Femur (tissue), 1 donor: ENCODE measurements around the gene MIA.
A peak's percentile ranks its signal among the peaks of the same experiment; 100 is the strongest.
"Not testable (repeated sequence)": the region's sequence is repeated elsewhere in the genome, so short reads cannot be mapped to it uniquely, and the experiment has no call there.

ENCODE experiments used
- DNase-seq: peaks from one replicate; pipeline ENCODE4 v3.0.0-alpha.2; 2017

MIA gene

GRCh38 chr19:40750874-40751537 is 24.3 kb upstream of the MIA start, which contains the start of gene SNRPA:
Gene SNRPA (plus strand): TSS chr19:40751203. CDS start chr19:40751409, 206 bp downstream.
- peak; percentile 98 for DNase-seq

- no peak for DNase-seq
Observed at GRCh38 chr19:40752257-40752781, 23.0 kb upstream of the MIA start.

GRCh38 chr19:40754611-40755247 is 20.6 kb upstream of the MIA start:
- no peak for DNase-seq

GRCh38 chr19:40755248-40755624 is 20.1 kb upstream of the MIA start:
- no peak for DNase-seq

GRCh38 chr19:40755791-40756190 is 19.5 kb upstream of the MIA start:
- DNase-seq, result no peak

- DNase-seq, result no peak
Observed at GRCh38 chr19:40756502-40757110, 18.7 kb upstream of the MIA start.

GRCh38 chr19:40758491-40758890 is 16.8 kb upstream of the MIA start:
- no peak for DNase-seq

- DNase-seq, result no peak
Observed at GRCh38 chr19:40759352-40759751, 16.0 kb upstream of the MIA start.

GRCh38 chr19:40762754-40763470 is 12.4 kb upstream of the MIA start:
- DNase-seq, result no peak

GRCh38 chr19:40763526-40763925 is 11.8 kb upstream of the MIA start:
- no peak for DNase-seq

- no peak for DNase-seq
Observed at GRCh38 chr19:40763963-40764362, 11.4 kb upstream of the MIA start.

- DNase-seq, result not testable (repeated sequence)
Observed at GRCh38 chr19:40766385-40766784, 8.9 kb upstream of the MIA start.

- no peak for DNase-seq
Observed at GRCh38 chr19:40768869-40769268, 6.5 kb upstream of the MIA start.

- not testable (repeated sequence) for DNase-seq
Observed at GRCh38 chr19:40771101-40771862, 4.0 kb upstream of the MIA start.

- no peak for DNase-seq
Observed at GRCh38 chr19:40775632-40776022, 306 bp downstream of the MIA start.

GRCh38 chr19:40776364-40776763 is 1.0 kb downstream of the MIA start:
- DNase-seq, result no peak

- peak; percentile 96 for DNase-seq
Observed at GRCh38 chr19:40776932-40777644, 1.8 kb downstream of the MIA start.

GRCh38 chr19:40777645-40777936 is 2.3 kb downstream of the MIA start:
- DNase-seq, result no peak

GRCh38 chr19:40777937-40778705 is 2.8 kb downstream of the MIA start, which contains the start of gene RAB4B:
Gene RAB4B (plus strand): TSS chr19:40778247. CDS start chr19:40778376, 129 bp downstream.
- DNase-seq, result peak; percentile 100

- DNase-seq, result no peak
Observed at GRCh38 chr19:40778706-40779284, 3.5 kb downstream of the MIA start.

GRCh38 chr19:40780582-40780981 is 5.3 kb downstream of the MIA start:
- DNase-seq, result no peak
